Neural cell (in vitro differentiated cells): ENCODE results near the gene ASNSD1. TPM values are rescaled to one million over a fixed set of nuclear protein-coding genes. Genes with fewer than 3 reads are reported as not detected.

Source experiments
- H2AFZ ChIP-seq: fragments of 200-600, 300-800 bp; sonication (generic), shearing (Covaris generic); 2 replicates; pipeline ENCODE4 v1.6.0; 2014; ENCODE audit warnings: low read depth, mild to moderate bottlenecking, antibody characterized with exemption, low read length, moderate library complexity
- H3F3A ChIP-seq: fragments of 200-600 bp; shearing (Covaris generic); 2 replicates; pipeline ENCODE4 v1.6.1; 2016; ENCODE audit warnings: mild to moderate bottlenecking, moderate library complexity, mixed read lengths, antibody characterized with exemption, low read length; ENCODE audit not compliant: insufficient read depth, poor library complexity, severe bottlenecking
- H3K27ac ChIP-seq: fragments of 200-600, 300-800 bp; sonication (generic), shearing (Covaris generic); 2 replicates; pipeline ENCODE4 v1.5.1; 2014; ENCODE audit warnings: mild to moderate bottlenecking, low read length, moderate library complexity
- H3K27me3 ChIP-seq: fragments of 300-800, 200-600 bp; sonication (generic), shearing (Covaris generic); 2 replicates; pipeline ENCODE4 v1.6.0; 2014; ENCODE audit warnings: mild to moderate bottlenecking, low read depth, low read length, moderate library complexity; ENCODE audit not compliant: insufficient read depth
- H3K36me3 ChIP-seq: fragments of 300-800, 200-600 bp; sonication (generic), shearing (Covaris generic); 2 replicates; pipeline ENCODE4 v1.5.1; 2014; ENCODE audit warnings: mild to moderate bottlenecking, antibody characterized with exemption, low read length, moderate library complexity; ENCODE audit not compliant: insufficient read depth
- H3K4me2 ChIP-seq: fragments of 300-800, 200-600 bp; sonication (generic), shearing (Covaris generic); 2 replicates; pipeline ENCODE4 v1.6.0; 2014; ENCODE audit warnings: mild to moderate bottlenecking, low read length
- H3K4me3 ChIP-seq: fragments of 300-800, 200-600 bp; sonication (generic), shearing (Covaris generic); 2 replicates; pipeline ENCODE4 v1.5.1; 2014; ENCODE audit warnings: mild to moderate bottlenecking, low read length, moderate library complexity
- H3K79me2 ChIP-seq: fragments of 200-600 bp; shearing (Covaris generic); replicated peaks from 2 replicates; pipeline ENCODE4 v1.6.0; 2014; ENCODE audit warnings: mild to moderate bottlenecking, low read length, moderate library complexity; ENCODE audit not compliant: insufficient read depth
- H3K9ac ChIP-seq: fragments of 300-800, 200-600 bp; sonication (generic), shearing (Covaris generic); 2 replicates; pipeline ENCODE4 v1.6.1; 2016; ENCODE audit warnings: mild to moderate bottlenecking, low read length, mixed read lengths
- H3K9me2 ChIP-seq: fragments of 200-600 bp; shearing (Covaris generic); 2 replicates; pipeline ENCODE4 v1.6.1; 2016; ENCODE audit warnings: mild to moderate bottlenecking, low read length, mixed read lengths; ENCODE audit not compliant: insufficient read depth
- H3K9me3 ChIP-seq: fragments of 200-600, 300-800 bp; sonication (generic), shearing (Covaris generic); 2 replicates; pipeline ENCODE4 v1.6.1; 2016; ENCODE audit warnings: mild to moderate bottlenecking, mixed run types, low read length, moderate library complexity, mixed read lengths
- H4K20me1 ChIP-seq: fragments of 200-600 bp; shearing (Covaris generic); 2 replicates; pipeline ENCODE4 v1.6.1; 2016; ENCODE audit warnings: mild to moderate bottlenecking, mixed run types; ENCODE audit not compliant: insufficient read depth
- EP300 ChIP-seq: fragments of 450-650 bp; conservative IDR thresholded peaks from 2 replicates; pipeline ENCODE4 v1.6.1; 2014; ENCODE audit warnings: antibody characterized with exemption, mild to moderate bottlenecking, moderate library complexity; ENCODE audit not compliant: poor library complexity, severe bottlenecking
- EZH2 ChIP-seq: fragments of 200-600, 300-800 bp; shearing (Covaris generic), sonication (generic); IDR thresholded peaks from 2 replicates; pipeline ENCODE4 v1.6.1; 2014; ENCODE audit warnings: antibody characterized with exemption, low read length, borderline replicate concordance, mild to moderate bottlenecking; ENCODE audit not compliant: insufficient read depth, poor library complexity, severe bottlenecking
- MXI1 ChIP-seq: fragments of 450-650 bp; conservative IDR thresholded peaks from 2 replicates; pipeline ENCODE4 v1.6.1; 2014; ENCODE audit warnings: antibody characterized with exemption, mild to moderate bottlenecking; ENCODE audit not compliant: poor library complexity, severe bottlenecking
- POLR2AphosphoS5 ChIP-seq: IDR thresholded peaks from 2 replicates; pipeline ENCODE4 v1.6.1; 2012
- RAD21 ChIP-seq: fragments of 450-650 bp; conservative IDR thresholded peaks from 2 replicates; pipeline ENCODE4 v1.6.1; 2014; ENCODE audit warnings: antibody characterized with exemption, mild to moderate bottlenecking, moderate library complexity
- SMC3 ChIP-seq: fragments of 450-650 bp; conservative IDR thresholded peaks from 2 replicates; pipeline ENCODE4 v1.6.1; 2014; ENCODE audit warnings: antibody characterized with exemption, mild to moderate bottlenecking, moderate library complexity; ENCODE audit not compliant: poor library complexity
- TAF1 ChIP-seq: IDR thresholded peaks from 2 replicates; pipeline ENCODE4 v1.6.1; 2012; ENCODE audit warnings: low read depth
- polyA plus RNA-seq: library from polyadenylated mRNA; depleted of rRNA; stranded (reverse); fragments of >200 nt; gene quantifications from 2 replicates; pipeline ENCODE4 v1.2.3, GENCODE V29; 2014
- TF ChIP-seq, protein P1 (sequence below): IDR thresholded peaks from 2 replicates; pipeline ENCODE4 v1.6.1; 2012; ENCODE audit warnings: borderline replicate concordance
- TF ChIP-seq, protein P2 (sequence below): fragments of 450-650 bp; IDR thresholded peaks from 2 replicates; pipeline ENCODE4 v1.5.1; 2014; ENCODE audit warnings: antibody characterized with exemption, mild to moderate bottlenecking, moderate library complexity; ENCODE audit not compliant: poor library complexity, severe bottlenecking

Gene ASNSD1
- polyA plus RNA-seq, 1 donor from 2014 or later, result 94.3 TPM

DNA sequence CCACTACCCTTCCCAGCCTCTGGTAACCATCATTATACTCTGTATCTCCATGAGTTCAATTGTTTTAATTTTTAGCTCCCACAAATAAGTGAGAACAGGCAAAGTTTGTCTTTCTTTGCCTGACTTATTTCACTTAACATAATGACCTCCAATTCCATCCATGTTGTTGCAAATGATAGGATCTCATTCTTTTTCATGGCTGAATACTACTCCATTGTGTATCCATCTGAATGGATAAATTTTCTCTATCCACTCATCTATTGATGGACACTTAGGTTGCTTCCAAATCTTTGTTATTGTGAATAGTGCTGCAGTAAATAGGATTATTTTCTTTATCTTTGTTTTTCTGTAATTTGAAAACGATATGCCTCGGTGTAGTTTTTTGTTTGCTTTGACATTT lies 39.4 kb downstream of the ASNSD1 start:
- Histone ChIP-seq H3K9me3 (no peaks in the 10 kb centered on the region), H3K79me2 (no peaks in the 10 kb centered on the region), H3K4me3 (no peak overlapping the region), H3K36me3 (no peaks in the 10 kb centered on the region), H2AFZ (no peak overlapping the region), H4K20me1 (no peaks in the 10 kb centered on the region), H3K27ac (no peak overlapping the region), H3K9ac (no peak overlapping the region), H3K9me2 (no peaks in the 10 kb centered on the region), H3K27me3 (no peaks in the 10 kb centered on the region), H3F3A (no peaks in the 10 kb centered on the region), H3K4me2 (no peak overlapping the region)
- TF ChIP-seq MXI1 (no peak), EP300 (no peak), SMC3 (no peak), TAF1 (no peak), RAD21 (no peak), EZH2 (no peak), POLR2AphosphoS5 (no peak)
- TF ChIP-seq, protein P1, sequence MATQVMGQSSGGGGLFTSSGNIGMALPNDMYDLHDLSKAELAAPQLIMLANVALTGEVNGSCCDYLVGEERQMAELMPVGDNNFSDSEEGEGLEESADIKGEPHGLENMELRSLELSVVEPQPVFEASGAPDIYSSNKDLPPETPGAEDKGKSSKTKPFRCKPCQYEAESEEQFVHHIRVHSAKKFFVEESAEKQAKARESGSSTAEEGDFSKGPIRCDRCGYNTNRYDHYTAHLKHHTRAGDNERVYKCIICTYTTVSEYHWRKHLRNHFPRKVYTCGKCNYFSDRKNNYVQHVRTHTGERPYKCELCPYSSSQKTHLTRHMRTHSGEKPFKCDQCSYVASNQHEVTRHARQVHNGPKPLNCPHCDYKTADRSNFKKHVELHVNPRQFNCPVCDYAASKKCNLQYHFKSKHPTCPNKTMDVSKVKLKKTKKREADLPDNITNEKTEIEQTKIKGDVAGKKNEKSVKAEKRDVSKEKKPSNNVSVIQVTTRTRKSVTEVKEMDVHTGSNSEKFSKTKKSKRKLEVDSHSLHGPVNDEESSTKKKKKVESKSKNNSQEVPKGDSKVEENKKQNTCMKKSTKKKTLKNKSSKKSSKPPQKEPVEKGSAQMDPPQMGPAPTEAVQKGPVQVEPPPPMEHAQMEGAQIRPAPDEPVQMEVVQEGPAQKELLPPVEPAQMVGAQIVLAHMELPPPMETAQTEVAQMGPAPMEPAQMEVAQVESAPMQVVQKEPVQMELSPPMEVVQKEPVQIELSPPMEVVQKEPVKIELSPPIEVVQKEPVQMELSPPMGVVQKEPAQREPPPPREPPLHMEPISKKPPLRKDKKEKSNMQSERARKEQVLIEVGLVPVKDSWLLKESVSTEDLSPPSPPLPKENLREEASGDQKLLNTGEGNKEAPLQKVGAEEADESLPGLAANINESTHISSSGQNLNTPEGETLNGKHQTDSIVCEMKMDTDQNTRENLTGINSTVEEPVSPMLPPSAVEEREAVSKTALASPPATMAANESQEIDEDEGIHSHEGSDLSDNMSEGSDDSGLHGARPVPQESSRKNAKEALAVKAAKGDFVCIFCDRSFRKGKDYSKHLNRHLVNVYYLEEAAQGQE, result no peak
- TF ChIP-seq, protein P2, sequence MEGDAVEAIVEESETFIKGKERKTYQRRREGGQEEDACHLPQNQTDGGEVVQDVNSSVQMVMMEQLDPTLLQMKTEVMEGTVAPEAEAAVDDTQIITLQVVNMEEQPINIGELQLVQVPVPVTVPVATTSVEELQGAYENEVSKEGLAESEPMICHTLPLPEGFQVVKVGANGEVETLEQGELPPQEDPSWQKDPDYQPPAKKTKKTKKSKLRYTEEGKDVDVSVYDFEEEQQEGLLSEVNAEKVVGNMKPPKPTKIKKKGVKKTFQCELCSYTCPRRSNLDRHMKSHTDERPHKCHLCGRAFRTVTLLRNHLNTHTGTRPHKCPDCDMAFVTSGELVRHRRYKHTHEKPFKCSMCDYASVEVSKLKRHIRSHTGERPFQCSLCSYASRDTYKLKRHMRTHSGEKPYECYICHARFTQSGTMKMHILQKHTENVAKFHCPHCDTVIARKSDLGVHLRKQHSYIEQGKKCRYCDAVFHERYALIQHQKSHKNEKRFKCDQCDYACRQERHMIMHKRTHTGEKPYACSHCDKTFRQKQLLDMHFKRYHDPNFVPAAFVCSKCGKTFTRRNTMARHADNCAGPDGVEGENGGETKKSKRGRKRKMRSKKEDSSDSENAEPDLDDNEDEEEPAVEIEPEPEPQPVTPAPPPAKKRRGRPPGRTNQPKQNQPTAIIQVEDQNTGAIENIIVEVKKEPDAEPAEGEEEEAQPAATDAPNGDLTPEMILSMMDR, result no peak

DNA sequence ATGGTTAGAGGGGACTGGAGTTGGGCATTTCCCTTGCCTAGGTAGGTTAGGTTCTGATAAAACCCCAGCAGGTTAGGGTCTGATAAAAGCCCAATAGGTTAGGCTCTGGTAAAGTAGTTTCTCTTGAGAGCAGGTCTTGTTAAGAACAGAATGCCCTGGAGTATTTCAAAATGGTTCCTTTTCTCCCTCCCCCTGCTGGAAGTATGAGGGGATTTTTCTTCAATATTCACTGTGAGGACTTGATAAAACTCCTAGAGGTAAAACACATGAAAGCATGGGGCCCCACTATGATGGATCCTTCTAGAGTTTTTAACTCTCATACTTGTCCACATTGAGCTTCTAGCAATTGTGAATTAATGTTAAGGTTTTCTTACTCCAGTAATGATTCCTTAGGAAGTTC lies 40.8 kb downstream of the ASNSD1 start:
- Histone ChIP-seq H3F3A (no peaks in the 10 kb centered on the region), H3K4me3 (no peak overlapping the region), H2AFZ (no peak overlapping the region)

More for the DNA sequence above, 40.8 kb downstream of the ASNSD1 start:
- no peaks in the 10 kb centered on the region for H3K36me3 ChIP-seq
- no peak overlapping the region for H3K27ac ChIP-seq
- no peaks in the 10 kb centered on the region for H3K27me3 ChIP-seq
- no peaks in the 10 kb centered on the region for H3K79me2 ChIP-seq
- no peaks in the 10 kb centered on the region for H3K9me2 ChIP-seq
- no peak for TF ChIP-seq MXI1
- TF ChIP-seq SMC3, result no peak
- no peak for TF ChIP-seq EZH2
- no peak for TF ChIP-seq TAF1
- TF ChIP-seq POLR2AphosphoS5, result no peak
- TF ChIP-seq, protein P2, result no peak
- TF ChIP-seq RAD21, result no peak
- no peak overlapping the region for H3K4me2 ChIP-seq
- no peaks in the 10 kb centered on the region for H3K9me3 ChIP-seq
- no peaks in the 10 kb centered on the region for H4K20me1 ChIP-seq
- no peak overlapping the region for H3K9ac ChIP-seq
